Stimulated activated CD4-positive, alpha-beta T cell treated with anti-CD3 and anti-CD28 coated beads, TNF-alpha, amount 100 ng/mL, for 48 hours (primary cell): Measurements from ENCODE around the gene OR52M1.
"Not testable (repeated sequence)": the region's sequence is repeated elsewhere in the genome, so short reads cannot be mapped to it uniquely, and the experiment has no call there.

Experiments used
- DNase-seq, 3 donors: peaks; one replicate each; pipeline ENCODE4 v3.0.0-alpha.2; 2020; ENCODE audit warnings: low read depth in 3 of 3

The OR52M1 gene, protein sequence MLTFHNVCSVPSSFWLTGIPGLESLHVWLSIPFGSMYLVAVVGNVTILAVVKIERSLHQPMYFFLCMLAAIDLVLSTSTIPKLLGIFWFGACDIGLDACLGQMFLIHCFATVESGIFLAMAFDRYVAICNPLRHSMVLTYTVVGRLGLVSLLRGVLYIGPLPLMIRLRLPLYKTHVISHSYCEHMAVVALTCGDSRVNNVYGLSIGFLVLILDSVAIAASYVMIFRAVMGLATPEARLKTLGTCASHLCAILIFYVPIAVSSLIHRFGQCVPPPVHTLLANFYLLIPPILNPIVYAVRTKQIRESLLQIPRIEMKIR

DNA sequence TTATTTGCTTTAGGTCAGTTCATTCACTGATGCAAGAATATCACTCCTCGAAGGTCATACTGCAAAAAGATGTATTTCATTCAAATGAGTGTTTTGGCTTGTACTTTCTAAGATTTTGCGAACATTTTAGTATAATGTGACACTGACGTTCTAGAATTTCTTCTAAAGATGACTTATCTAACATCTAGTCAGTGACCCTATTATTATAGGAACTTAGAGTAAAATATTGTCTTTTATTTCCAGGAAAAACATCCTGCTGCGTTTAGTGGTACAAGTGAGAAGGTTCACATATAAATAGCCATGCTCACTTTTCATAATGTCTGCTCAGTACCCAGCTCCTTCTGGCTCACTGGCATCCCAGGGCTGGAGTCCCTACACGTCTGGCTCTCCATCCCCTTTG is at the start of gene OR52M1:
OR52M1 (plus strand) TSS at position 301 of the 400 bp plus-strand sequence; CDS start at position 301, 0 bp downstream.
- no peak for DNase-seq

DNA sequence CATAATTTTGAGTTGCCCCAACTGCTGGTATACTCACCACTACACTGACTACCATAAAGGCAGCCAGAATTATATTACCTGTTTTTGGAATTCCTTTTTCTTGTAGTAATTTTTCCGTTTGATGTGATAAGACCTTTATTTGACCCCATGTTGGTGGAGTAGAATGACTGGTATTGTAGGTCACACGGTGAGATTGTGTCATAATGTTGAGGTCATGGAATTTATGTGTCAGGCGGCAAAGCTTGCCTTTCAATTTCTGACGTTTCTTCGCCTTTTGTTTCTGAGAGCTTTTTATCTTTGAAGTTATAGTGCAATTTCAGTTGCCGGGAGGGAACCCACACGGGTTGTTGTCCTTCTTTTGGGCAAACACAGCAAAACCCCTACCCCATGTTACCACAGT is 49.5 kb upstream of the OR52M1 start:
- peak in 1 of 3 donors; percentile 5 for DNase-seq

DNA sequence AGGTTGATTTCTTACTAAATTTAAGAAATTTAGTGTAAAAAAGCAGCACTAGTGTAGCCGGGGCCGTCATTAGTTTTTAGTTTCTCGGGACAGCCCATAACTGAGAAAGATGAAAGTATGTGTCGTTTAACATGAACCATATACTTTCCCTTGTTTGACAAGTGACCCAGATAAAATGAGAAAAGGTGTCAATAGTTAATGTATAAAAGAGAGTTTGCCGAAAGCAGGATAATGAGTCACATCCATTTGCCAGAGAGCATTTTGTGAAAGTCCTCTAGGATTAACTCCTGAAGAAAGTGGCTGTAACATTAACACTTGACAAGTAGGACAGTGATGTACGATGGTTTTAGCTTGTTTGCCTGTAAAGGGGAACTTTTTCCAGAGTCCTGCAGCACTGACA is 49.0 kb upstream of the OR52M1 start:
- DNase-seq, result no peak

DNA sequence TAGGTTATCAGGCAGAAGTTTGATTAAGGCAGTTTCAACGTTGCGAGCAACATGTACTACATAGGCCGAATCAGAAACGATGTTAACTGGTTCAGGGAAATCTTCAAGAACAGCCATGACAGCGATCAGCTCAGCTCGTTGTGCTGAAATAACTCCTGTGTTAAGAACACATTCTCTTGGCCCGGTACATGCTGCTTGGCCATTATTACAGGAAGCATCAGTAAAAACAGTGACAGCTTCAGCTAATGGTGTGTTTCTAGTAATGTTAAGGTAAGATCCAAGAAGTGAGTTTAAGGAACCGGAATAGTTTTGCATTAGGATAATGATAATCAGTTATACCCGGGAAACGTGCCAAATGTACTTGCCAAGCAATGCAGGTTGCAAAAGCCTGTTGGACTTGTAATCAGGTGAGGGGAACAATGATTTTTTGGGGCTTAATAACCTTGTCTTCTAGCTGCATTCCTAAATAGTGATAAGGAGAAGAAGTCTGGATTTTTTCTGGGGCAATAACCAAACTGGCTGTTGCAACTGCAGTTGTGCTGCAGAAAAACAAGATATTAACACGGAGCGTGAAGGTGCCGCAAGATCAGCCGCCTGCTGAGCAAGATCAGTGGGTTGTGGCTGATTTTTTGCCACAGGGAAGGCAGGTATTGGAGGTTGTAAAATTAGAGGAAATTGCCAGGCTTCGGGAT is 48.3 kb upstream of the OR52M1 start:
- no peak for DNase-seq

GRCh38 chr11:4508886-4509285 is 36.1 kb upstream of the OR52M1 start:
- no peak for DNase-seq

DNA sequence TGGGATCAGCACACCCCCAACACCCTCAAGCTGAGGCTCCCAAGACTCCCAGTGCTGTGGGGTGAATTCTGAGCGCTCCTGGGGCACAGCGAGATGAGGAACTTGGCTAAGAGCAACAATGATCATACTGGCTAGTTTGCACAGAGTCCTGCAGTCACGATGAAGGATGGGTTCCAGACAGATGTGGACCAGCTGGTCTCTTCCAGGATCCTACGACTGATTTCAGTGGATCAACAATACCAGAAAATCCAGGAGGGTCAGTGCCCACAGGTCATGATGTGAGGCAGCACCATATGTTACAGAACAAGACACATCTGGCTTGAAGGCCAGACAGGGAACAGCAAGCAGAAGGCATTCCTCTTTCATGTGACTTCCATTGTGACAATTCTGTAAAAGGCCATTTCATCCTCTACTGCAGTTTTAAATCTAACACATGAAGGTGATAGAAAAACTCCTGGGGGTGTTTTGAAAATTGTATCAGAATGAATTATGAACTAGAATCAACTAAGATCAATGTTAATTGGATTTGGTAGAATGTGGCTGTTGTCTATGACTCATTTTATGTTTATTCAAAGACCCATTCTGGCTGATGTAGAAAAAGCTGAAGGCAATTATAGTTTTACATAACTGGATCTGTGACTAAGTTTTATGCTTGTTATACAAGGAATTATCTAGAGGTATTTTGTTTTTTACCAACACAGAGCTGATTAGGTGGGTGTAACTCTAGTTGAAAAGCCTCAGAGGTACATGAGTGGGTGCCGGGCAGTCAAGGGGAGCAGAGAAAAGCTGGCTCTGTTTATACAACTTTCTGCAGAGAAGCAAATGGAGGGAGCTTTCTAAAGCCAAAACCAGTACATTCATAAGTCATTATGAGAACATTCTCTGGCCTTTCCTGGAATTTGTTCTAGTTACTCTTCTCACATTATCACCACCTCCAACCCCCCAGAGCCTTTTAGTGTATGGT is 33.4 kb upstream of the OR52M1 start:
- no peak for DNase-seq

DNA sequence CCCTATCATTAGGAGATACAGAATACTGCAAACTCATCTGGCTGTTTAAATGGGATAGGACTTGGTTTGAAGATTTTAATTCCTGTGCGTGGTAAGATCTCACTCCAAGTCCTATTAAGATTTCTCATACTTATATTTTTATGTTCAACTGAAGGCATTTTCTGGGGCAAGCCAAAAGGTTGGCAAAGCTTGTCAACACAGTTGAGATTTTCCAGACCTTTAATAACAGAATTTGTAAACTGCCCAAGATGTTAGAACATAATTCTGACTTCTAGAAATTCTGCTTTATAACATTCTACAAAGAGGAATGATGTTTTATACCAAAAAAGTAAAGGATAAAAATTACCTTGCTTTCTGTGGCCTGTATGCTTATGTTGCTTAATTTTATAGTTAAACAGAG is 30.8 kb upstream of the OR52M1 start:
- DNase-seq, result no peak

DNA sequence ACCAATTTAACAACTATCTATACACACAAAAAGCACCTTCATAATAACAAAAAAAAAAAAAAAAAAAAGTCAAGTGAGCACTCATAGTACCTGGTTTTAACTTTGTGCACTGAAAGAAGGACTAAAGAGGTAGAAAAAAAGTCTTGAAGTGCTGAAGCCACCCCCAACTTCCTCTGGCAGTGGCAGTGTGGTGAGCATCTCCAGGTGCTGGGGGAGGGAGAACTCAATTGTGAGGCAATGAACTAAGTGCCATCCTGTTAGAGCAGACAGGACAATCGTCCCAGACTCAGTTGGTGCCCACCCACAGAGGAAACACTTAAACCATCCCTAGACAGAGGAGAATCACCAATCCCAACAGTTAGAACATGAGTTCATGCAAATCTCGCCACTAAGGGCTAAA is 22.7 kb upstream of the OR52M1 start:
- no peak for DNase-seq

DNA sequence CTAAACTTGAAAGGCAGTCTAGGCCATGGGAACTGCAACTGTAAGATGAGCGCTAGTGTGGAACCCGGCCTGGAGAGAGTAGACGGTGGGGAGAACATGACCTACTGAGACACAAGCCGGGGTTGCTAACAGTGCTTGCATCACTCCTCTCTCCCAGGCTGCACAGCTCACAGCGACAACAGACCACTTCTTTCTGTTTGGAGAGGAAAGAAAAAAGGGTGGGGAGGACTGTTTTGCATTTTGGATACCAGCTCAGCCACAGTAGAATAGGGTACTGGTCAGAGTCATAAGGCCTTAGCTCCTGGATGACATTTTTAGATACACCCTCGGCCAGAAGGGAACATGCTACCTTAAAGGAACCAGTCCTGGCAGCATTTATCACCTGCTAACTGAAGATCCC is 22.2 kb upstream of the OR52M1 start:
- no peak for DNase-seq

DNA sequence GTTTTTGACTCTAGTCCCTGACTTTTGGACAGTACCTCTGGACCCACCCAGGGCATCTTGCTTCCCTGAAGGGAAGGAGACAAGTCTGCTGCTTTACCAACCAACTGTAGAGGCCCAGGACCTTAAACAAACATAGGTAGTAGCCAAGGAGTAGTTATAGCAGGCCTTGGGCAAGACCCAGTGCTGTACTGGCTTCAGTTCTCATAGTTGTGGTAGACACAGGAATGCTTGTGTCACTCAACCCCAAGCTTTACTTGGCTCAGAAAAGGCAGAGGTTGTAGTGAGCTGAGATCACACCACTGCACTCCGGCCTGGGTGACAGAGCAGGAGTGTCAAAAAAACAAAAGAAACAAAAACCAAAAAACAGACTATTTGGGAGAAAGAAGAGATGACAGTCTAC is 21.3 kb upstream of the OR52M1 start:
- no peak for DNase-seq

DNA sequence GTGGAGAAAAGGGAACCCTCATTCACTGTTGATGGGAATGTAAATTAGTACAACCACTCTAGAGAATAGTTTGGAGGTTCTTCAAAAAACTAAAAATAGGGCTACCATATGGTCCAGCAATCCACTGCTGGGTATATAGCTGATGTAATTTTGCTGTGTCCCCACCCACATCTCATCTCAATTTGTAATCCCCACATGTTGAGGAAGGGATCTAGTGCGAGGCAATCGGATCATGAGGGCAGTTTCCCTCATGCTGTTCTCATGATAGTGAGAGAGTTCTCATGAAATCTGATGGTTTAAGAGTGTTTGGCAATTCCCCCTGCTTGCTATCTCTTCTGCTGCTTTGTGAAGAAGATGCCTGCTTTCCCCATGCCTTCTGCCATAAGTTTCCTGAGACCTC is 17.1 kb upstream of the OR52M1 start:
- no peak for DNase-seq

DNA sequence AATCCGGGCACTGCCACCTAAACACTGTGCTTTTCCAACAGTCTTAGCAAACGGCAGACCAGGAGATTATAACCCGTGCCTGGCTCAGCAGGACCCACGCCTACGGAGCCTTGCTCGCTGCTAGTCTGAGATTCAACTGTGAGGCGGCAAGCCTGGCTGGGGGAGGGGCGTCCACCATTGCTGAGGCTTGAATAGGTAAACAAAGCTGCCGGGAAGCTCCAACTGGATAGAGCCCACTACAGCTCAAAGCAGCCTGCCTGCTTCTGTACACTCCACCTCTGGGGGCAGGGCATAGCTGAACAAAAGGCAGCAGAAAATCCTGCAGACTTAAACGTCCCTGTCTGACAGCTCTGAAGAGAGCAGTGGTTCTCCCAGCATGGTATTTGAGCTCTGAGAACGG is 13.3 kb upstream of the OR52M1 start:
- not testable (repeated sequence) for DNase-seq

GRCh38 chr11:4539603-4540219 is 5.3 kb upstream of the OR52M1 start:
- peak in 2 of 3 donors; percentile 7 to 48 for DNase-seq

DNA sequence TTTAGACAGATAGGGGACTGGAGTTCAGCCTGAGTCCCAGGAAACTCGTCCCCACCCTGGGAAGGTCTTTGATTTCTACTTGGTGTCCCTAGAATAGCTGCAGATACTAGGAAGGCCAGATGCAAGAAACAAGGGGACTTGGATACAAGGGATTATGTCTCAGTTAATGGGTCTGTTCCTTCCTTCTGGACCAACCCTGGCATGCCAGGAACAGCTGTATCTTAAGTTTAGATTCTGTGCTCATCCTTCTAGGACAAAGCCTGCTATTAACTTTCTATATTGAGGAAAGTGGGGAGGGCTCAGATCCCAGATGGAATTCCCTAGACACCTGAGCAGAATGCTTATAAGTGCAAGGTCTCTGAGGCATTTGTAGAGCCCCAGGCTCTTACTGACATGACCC is 3.9 kb upstream of the OR52M1 start:
- no peak for DNase-seq

DNA sequence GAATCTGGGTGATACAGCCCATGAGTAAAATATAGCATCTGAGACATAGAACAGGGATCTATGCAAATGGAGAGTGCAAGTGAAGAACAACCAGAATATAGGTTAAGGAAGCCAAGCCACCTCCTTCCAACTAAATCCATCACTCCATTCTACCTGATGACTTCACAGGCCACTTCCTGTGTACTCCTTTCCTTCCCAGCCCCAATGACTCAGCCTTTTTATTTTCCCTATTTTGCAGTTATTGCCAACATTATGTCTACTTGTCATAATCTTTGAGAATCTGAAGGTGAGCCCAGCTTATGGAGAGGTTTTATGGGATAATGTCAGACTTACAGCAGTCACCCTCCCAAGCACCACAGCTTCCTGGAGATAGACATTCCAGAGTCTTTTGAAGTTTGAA is 1.4 kb upstream of the OR52M1 start:
- no peak for DNase-seq

DNA sequence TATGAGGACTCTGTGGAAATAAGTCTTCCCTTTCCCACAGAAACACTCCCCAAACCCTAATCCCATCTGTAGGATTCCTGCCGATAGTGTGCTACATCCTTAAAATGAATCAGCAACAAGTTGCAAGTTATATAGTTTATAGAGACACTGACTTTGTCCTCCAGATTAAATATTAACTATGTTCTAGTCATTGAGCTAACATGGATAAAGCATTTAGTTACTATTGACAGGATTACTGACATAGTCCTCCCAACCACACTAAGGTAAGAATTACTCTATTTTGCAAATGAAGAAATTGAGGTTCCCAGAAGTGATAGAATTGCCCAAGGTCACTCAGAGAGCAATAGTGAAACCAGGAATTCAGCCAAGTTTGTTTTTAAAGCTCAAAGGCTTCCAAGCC is 1.9 kb downstream of the OR52M1 start:
- DNase-seq, result no peak

GRCh38 chr11:4547416-4547815 is 2.4 kb downstream of the OR52M1 start:
- no peak for DNase-seq

DNA sequence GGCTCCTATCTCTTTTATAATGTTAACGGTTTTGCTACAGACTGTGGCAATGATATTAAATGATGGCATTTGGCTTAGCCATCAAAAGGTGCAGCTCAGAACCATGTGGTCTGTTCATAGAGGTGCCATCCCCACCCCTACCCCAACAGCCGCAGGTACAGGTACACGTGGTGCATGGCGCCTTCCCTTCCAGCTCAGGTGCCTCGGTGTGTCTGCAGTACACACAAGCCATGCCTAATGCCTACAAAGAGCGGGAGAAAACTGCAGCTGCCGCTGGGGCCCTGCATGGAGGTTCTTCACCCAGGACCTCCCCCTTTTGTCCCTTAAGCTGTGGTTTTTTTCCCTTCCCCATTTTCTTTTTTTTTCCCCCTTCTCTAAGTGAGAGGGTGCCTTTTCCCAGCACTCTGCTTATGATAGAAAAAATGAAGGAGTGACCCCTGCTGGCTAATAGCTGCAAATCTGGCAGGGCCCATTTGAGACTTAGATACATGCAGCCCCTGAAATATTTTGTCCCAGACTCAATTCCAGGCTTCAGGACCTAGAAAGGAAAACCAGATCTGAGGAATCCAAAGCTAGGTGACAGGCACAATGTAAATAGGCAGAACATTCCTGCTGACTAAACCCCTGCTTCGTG is 6.5 kb downstream of the OR52M1 start:
- no peak for DNase-seq

- no peak for DNase-seq
Observed at GRCh38 chr11:4559527-4560440, 14.8 kb downstream of the OR52M1 start.

DNA sequence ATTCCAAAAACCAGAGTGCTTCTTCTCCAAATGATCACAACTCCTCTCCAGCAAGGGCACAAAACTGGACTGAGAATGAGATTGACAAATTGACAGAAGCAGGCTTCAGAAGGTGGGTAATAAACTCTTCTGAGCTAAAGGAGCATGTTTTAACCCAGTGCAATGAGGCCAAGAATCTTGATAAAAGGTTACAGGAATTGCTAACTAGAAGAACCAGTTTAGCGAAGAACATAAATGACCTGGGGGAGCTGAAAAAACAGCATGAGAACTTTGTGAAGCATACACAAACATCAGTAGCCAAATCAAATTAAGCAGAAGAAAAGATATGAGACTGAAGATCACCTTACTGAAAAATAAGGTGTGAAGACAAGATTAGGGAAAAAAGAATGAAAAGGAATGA is 15.5 kb downstream of the OR52M1 start:
- DNase-seq, result no peak
